Measurements from ENCODE around the gene TRIM4. TPM values are rescaled to one million over a fixed set of nuclear protein-coding genes. Genes with fewer than 3 reads are reported as not detected.
A peak's percentile ranks its signal among the peaks of the same experiment; 100 is the strongest.

TRIM4 gene, protein sequence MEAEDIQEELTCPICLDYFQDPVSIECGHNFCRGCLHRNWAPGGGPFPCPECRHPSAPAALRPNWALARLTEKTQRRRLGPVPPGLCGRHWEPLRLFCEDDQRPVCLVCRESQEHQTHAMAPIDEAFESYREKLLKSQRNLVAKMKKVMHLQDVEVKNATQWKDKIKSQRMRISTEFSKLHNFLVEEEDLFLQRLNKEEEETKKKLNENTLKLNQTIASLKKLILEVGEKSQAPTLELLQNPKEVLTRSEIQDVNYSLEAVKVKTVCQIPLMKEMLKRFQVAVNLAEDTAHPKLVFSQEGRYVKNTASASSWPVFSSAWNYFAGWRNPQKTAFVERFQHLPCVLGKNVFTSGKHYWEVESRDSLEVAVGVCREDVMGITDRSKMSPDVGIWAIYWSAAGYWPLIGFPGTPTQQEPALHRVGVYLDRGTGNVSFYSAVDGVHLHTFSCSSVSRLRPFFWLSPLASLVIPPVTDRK
- total RNA-seq (2021) (18.3 and 23.4 TPM in 2 replicates), Bru-seq, nascent RNA (percentile 82 among the genes with signal in this experiment), BruChase-seq, experiment 1, labeled RNA remaining after a 2-hour chase (percentile 83 among the genes with signal in this experiment), BruChase-seq, experiment 2, labeled RNA remaining after a 6-hour chase (percentile 80 among the genes with signal in this experiment)
- long read RNA-seq, transcript TRIM4-201 (6 exons, 3,374 nt) = major isoform, 26 of 40 reads
- long read RNA-seq, partial matches to known transcripts = 3 of 40 reads
- long read RNA-seq, other reads (novel, unspliced or antisense) = 8 of 40 reads

DNA sequence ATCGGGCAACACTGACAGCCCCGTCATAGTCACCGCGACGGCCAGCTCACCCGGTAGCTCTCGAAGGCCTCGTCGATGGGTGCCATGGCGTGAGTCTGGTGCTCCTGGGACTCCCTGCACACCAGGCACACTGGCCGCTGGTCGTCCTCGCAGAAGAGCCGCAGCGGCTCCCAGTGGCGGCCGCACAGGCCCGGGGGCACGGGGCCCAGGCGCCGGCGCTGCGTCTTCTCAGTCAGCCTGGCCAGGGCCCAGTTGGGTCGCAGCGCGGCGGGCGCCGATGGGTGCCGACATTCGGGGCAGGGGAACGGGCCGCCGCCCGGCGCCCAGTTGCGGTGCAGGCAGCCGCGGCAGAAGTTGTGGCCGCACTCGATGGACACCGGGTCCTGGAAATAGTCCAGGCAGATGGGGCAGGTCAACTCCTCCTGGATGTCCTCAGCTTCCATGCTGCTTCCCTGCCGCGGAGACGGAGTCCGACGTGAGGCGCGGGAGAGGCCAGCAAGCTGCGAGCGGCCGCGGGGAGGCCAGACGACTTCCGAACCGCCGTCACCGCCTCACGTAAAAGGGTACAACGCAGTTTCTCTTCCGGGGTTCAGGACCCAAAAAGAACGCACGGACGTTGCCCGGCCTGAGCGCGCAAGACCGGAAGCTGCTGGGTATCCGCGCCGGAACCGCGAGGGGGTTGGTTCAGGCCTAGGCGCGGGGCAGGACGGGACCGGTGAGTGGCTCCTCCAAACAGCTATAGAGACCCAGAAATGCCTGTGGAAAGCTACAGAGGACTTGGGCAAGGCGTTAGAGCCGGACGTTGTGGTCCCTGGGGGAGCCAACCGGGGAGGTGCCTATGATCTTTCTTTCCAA lies at the start of gene TRIM4:
Gene TRIM4, minus strand, starts transcription at position 572 of the 855 bp plus-strand sequence. Its CDS starts 129 bp downstream, at position 443.
- intact Hi-C loops (cut with micrococcal nuclease; ENCODE audit: unreplicated experiment) = loop anchor here (10.0 kb wide), 1 partner anchor 126 kb away; the partner anchor contains the start of gene ZSCAN21
- H3K27me3 ChIP-seq (replicated peaks; ENCODE audit: insufficient read depth, low read depth, low read length, poor library complexity) = no peaks in the 10 kb centered on the region
- no peaks in the 10 kb centered on the region for H3K9me3 ChIP-seq (ENCODE audit: low read depth, low read length, poor library complexity, severe bottlenecking)
- H3K27ac ChIP-seq (ENCODE audit: low read depth, low read length, poor library complexity, severe bottlenecking) = peak within 1 kb of the TSS; percentile 85
- CTCF ChIA-PET = no interaction called here
- POLR2A ChIA-PET (ENCODE audit: low non-redundant PET) = no interaction called here
- peak within 1 kb of the TSS; percentile 81 for H3K4me3 ChIP-seq (ENCODE audit: low read depth, low read length, poor library complexity, severe bottlenecking)
- TF ChIP-seq, protein P1, sequence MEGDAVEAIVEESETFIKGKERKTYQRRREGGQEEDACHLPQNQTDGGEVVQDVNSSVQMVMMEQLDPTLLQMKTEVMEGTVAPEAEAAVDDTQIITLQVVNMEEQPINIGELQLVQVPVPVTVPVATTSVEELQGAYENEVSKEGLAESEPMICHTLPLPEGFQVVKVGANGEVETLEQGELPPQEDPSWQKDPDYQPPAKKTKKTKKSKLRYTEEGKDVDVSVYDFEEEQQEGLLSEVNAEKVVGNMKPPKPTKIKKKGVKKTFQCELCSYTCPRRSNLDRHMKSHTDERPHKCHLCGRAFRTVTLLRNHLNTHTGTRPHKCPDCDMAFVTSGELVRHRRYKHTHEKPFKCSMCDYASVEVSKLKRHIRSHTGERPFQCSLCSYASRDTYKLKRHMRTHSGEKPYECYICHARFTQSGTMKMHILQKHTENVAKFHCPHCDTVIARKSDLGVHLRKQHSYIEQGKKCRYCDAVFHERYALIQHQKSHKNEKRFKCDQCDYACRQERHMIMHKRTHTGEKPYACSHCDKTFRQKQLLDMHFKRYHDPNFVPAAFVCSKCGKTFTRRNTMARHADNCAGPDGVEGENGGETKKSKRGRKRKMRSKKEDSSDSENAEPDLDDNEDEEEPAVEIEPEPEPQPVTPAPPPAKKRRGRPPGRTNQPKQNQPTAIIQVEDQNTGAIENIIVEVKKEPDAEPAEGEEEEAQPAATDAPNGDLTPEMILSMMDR (conservative IDR thresholded peaks at IDR 0.05; ENCODE audit: low read depth, low read length) = 0 out of 2 replicates have a peak, but pooled peaks have one; percentile 13
- no peak for TF ChIP-seq EZH2 (IDR thresholded peaks at IDR 0.05; ENCODE audit: borderline replicate concordance, low read depth, low read length, poor library complexity, severe bottlenecking)
- H3K4me1 ChIP-seq (ENCODE audit: insufficient read depth, low read length, poor library complexity, severe bottlenecking) = peaks cover 7% of the 10 kb centered on the region
- BruUV-seq (replicated peaks) = no TSS peak
- DNase-seq (ENCODE audit: low spot score) = peak; percentile 93
- H3K36me3 ChIP-seq (ENCODE audit: insufficient read depth, low read length, poor library complexity, severe bottlenecking) = no peaks in the 10 kb centered on the region

GRCh38 chr7:99958564-99959227 lies 39.4 kb upstream of the TRIM4 start:
- no TSS peak for BruUV-seq (replicated peaks)
- CTCF ChIA-PET = no interaction called here
- H3K27me3 ChIP-seq (replicated peaks; ENCODE audit: insufficient read depth, low read depth, low read length, poor library complexity) = peaks cover 55% of the 10 kb centered on the region

More at GRCh38 chr7:99958564-99959227, 39.4 kb upstream of the TRIM4 start:
- no peaks in the 10 kb centered on the region for H3K4me1 ChIP-seq (ENCODE audit: insufficient read depth, low read length, poor library complexity, severe bottlenecking)
- no peak overlapping the region for H3K27ac ChIP-seq (ENCODE audit: low read depth, low read length, poor library complexity, severe bottlenecking)
- no peaks in the 10 kb centered on the region for H3K9me3 ChIP-seq (ENCODE audit: low read depth, low read length, poor library complexity, severe bottlenecking)
- intact Hi-C loops (cut with micrococcal nuclease; ENCODE audit: unreplicated experiment) = no loop called here
- H3K36me3 ChIP-seq (ENCODE audit: insufficient read depth, low read length, poor library complexity, severe bottlenecking) = no peaks in the 10 kb centered on the region
- TF ChIP-seq EZH2 (IDR thresholded peaks at IDR 0.05; ENCODE audit: borderline replicate concordance, low read depth, low read length, poor library complexity, severe bottlenecking) = no peak
- TF ChIP-seq, protein P1 (conservative IDR thresholded peaks at IDR 0.05; ENCODE audit: low read depth, low read length) = no peak
- DNase-seq (ENCODE audit: low spot score) = no peak
- POLR2A ChIA-PET (ENCODE audit: low non-redundant PET) = no interaction called here
- H3K4me3 ChIP-seq (ENCODE audit: low read depth, low read length, poor library complexity, severe bottlenecking) = no peak overlapping the region
